ENCODE data around the gene TBXAS1. TPM values are rescaled to one million over a fixed set of nuclear protein-coding genes. Genes with fewer than 3 reads are reported as not detected.
A peak's percentile ranks its signal among the peaks of the same experiment; 100 is the strongest.

The TBXAS1 gene
- total RNA-seq, 2 experiments from 2014 or later: 5.5 to 6.0 TPM

DNA sequence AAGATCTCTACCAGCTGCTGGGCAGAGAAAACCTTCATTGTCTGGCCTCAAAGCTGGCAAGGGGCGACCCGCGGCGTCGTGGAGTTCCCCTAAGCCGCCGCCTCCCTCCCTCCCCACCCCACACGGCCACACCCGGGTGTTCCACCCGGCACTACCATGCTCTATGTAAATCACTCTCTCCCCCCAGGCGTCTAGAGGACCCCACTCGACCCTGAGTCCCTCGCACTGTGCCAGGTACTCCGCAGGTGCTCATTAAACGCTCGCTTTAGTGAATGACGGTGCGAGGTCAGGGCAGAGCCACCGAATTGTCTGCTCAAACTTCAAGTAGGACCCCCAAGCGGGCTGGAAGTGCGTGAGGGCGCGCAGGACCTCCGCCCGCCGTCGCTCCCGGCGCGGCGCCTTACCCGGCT, 233.1 kb downstream of the TBXAS1 start:
- H3K4me1 Mint-ChIP-seq (ENCODE audit: low read depth): peaks cover 61% of the 10 kb centered on the region
- CTCF ChIA-PET: interaction anchor here (1.1 kb wide), 1 partner anchor 115 kb away, joined by 3 read pairs; no protein-coding TSS in a partner anchor
- ATAC-seq (ENCODE audit: poor library complexity) (peak; percentile 59), DNase-seq (peak; percentile 20 to 85 (median 52))
- peak overlapping the region; percentile 70 for H3K27ac Mint-ChIP-seq
- H3K9me3 Mint-ChIP-seq: peaks cover 8% of the 10 kb centered on the region
- POLR2A ChIA-PET: interaction anchor here (0.8 to 4.5 kb wide), 4 partner anchors 27 to 284 kb away, joined by 3 to 36 read pairs (median 3); partner anchors contain the start of gene KDM7A
- peaks cover 49% of the 10 kb centered on the region for H3K4me1 ChIP-seq (ENCODE audit: insufficient read depth, low read length)
- H3K4me3 ChIP-seq (ENCODE audit: low read length): peak overlapping the region; percentile 71
- peak overlapping the region; percentile 85 for H3K4me3 Mint-ChIP-seq
- peaks cover 31% of the 10 kb centered on the region for H3K36me3 Mint-ChIP-seq (ENCODE audit: low read depth)
- H3K27me3 Mint-ChIP-seq: no peaks in the 10 kb centered on the region
- H3K27ac ChIP-seq (ENCODE audit: low read depth in 1 of 2, low read length in 2 of 2): peak overlapping the region; percentile 51 to 70
- peaks cover 0 to 8% of the 10 kb centered on the region in 2 experiments for H3K9me3 ChIP-seq (ENCODE audit: control insufficient read depth in 1 of 2, insufficient read depth in 1 of 2, low read length in 2 of 2)
- H3K27me3 ChIP-seq (ENCODE audit: control insufficient read depth in 1 of 2, insufficient read depth in 2 of 2, low read length in 2 of 2): no peaks in the 10 kb centered on the region
- TF ChIP-seq, protein P1, sequence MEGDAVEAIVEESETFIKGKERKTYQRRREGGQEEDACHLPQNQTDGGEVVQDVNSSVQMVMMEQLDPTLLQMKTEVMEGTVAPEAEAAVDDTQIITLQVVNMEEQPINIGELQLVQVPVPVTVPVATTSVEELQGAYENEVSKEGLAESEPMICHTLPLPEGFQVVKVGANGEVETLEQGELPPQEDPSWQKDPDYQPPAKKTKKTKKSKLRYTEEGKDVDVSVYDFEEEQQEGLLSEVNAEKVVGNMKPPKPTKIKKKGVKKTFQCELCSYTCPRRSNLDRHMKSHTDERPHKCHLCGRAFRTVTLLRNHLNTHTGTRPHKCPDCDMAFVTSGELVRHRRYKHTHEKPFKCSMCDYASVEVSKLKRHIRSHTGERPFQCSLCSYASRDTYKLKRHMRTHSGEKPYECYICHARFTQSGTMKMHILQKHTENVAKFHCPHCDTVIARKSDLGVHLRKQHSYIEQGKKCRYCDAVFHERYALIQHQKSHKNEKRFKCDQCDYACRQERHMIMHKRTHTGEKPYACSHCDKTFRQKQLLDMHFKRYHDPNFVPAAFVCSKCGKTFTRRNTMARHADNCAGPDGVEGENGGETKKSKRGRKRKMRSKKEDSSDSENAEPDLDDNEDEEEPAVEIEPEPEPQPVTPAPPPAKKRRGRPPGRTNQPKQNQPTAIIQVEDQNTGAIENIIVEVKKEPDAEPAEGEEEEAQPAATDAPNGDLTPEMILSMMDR (IDR thresholded peaks at IDR 0.05): no peak
- intact Hi-C loops (cut with DNase I, micrococcal nuclease): loop anchor here (2.0 to 10.0 kb wide), 7 partner anchors 113 to 1490 kb away; partner anchors contain the start of genes AGK (in 1 of the 2), MKRN1 (in 1 of the 2) and SLC37A3 (in 1 of the 2)
- H3K36me3 ChIP-seq (ENCODE audit: insufficient read depth, low read length): peaks cover 7% of the 10 kb centered on the region

DNA sequence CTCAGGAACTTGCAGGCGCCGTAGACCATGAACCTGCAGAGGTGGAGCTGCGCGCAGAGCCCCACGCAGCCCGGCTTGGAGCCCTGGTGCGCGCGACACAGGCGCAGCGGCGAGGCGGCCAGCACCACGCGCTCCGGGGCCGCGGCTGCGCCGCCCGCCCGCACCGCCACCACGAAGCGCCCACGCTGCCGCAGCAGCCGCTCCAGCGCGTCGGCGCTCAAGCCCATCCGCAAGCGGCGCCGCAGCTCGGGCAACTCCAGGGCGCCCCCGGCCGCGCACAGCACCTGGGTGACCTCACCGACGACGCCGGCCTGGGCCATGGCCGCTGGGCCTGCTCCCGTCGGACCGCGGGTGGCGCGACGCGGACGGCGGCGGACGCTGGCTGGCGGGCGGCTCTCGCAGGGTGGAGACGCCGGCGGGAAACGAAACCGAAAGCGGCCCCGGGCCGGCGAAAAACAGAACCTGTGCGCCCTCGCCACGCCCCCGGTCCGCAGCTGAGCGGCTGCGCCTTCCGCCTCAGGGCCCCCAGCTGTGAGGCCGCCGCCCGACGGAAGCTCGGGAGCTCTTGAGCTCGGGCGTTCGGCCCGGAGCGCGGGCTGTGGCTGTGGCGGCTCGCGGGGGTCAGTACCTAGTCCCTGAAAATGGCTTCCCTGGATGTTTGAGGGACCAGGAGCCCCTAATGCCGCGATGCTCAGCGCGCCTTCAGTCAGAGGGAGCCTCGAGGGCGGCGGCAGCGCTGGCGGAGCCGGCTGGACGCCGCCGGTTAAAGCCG, 233.7 kb downstream of the TBXAS1 start, which contains the start of gene PARP12:
TSS of gene PARP12 (minus strand) at position 424 of the 772 bp plus-strand sequence. CDS start at position 320, 104 bp downstream.
- TF ChIP-seq, protein P1 (IDR thresholded peaks at IDR 0.05): no peak
- ChIA-PET CTCF (interaction anchor here (0.8 to 1.1 kb wide), 2 partner anchors 23 to 115 kb away, joined by 3 read pairs; no protein-coding TSS in a partner anchor), POLR2A (interaction anchor here (0.6 to 4.5 kb wide), 11 partner anchors 8 to 1675 kb away, joined by 3 to 36 read pairs (median 3); partner anchors contain the start of genes KDM7A, LUC7L2 and SSBP1)
- Mint-ChIP-seq H3K4me3 (peak within 1 kb of the TSS; percentile 85), H3K27me3 (no peaks in the 10 kb centered on the region), H3K4me1 (ENCODE audit: low read depth) (peaks cover 55% of the 10 kb centered on the region), H3K9me3 (peaks cover 8% of the 10 kb centered on the region), H3K27ac (peak within 1 kb of the TSS; percentile 83), H3K36me3 (ENCODE audit: low read depth) (peaks cover 27% of the 10 kb centered on the region)
- intact Hi-C loops (cut with DNase I, micrococcal nuclease): loop anchor here (2.0 to 10.0 kb wide), 7 partner anchors 112 to 1490 kb away; partner anchors contain the start of genes AGK (in 1 of the 2), MKRN1 (in 1 of the 2) and SLC37A3 (in 1 of the 2)
- peaks cover 3 to 14% of the 10 kb centered on the region in 2 experiments for H3K9me3 ChIP-seq (ENCODE audit: control insufficient read depth in 1 of 2, insufficient read depth in 1 of 2, low read length in 2 of 2)
- peaks cover 49% of the 10 kb centered on the region for H3K4me1 ChIP-seq (ENCODE audit: insufficient read depth, low read length)
- ATAC-seq (ENCODE audit: poor library complexity) (peak; percentile 67), DNase-seq (peak; percentile 71 to 94 (median 86))
- peak within 1 kb of the TSS; percentile 67 to 82 for H3K27ac ChIP-seq (ENCODE audit: low read depth in 1 of 2, low read length in 2 of 2)
- no peaks in the 10 kb centered on the region for H3K27me3 ChIP-seq (ENCODE audit: control insufficient read depth in 1 of 2, insufficient read depth in 2 of 2, low read length in 2 of 2)
- peaks cover 2% of the 10 kb centered on the region for H3K36me3 ChIP-seq (ENCODE audit: insufficient read depth, low read length)
- peak within 1 kb of the TSS; percentile 71 for H3K4me3 ChIP-seq (ENCODE audit: low read length)

DNA sequence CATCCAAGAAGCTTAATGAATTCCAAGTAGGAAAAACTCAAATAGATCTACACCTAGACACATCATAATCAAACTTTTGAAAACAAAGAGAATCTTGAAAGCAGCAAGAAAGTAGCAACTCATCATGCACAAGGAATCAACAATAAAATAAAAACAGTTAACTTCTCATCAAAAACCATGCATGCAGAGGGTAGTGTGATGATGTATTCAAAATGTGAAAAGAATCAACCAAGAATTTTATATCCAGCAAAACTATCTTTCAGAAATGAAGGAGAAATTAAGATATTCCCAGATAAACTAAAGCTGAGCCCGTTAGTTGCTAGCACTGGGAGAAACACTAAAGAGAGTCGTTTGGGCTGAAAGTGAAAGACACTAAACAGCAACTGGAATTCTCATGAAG, 238.0 kb downstream of the TBXAS1 start:
- POLR2A ChIA-PET: no interaction called here

More for the DNA sequence above, 238.0 kb downstream of the TBXAS1 start:
- H3K27me3 Mint-ChIP-seq: peaks cover 2% of the 10 kb centered on the region
- ATAC-seq (ENCODE audit: poor library complexity) (no peak), DNase-seq (no peak)
- Histone ChIP-seq H3K36me3 (ENCODE audit: insufficient read depth, low read length) (no peaks in the 10 kb centered on the region), H3K27ac (ENCODE audit: low read depth in 1 of 2, low read length in 2 of 2) (no peak overlapping the region), H3K4me1 (ENCODE audit: insufficient read depth, low read length) (peaks cover 17% of the 10 kb centered on the region), H3K4me3 (ENCODE audit: low read length) (no peak overlapping the region), H3K27me3 (ENCODE audit: control insufficient read depth in 1 of 2, insufficient read depth in 2 of 2, low read length in 2 of 2) (no peaks in the 10 kb centered on the region), H3K9me3 (ENCODE audit: control insufficient read depth in 1 of 2, insufficient read depth in 1 of 2, low read length in 2 of 2) (peaks cover 4 to 14% of the 10 kb centered on the region in 2 experiments)
- peaks cover 24% of the 10 kb centered on the region for H3K4me1 Mint-ChIP-seq (ENCODE audit: low read depth)
- H3K9me3 Mint-ChIP-seq: peaks cover 8% of the 10 kb centered on the region
- TF ChIP-seq, protein P1 (IDR thresholded peaks at IDR 0.05): no peak
- H3K4me3 Mint-ChIP-seq: no peak overlapping the region
- intact Hi-C loops (cut with DNase I, micrococcal nuclease): loop anchor here in 1 of 2 experiments (10.0 kb wide), 1 partner anchor 408 kb away; the partner anchor contains the start of gene MKRN1
- peaks cover 22% of the 10 kb centered on the region for H3K36me3 Mint-ChIP-seq (ENCODE audit: low read depth)
- no peak overlapping the region for H3K27ac Mint-ChIP-seq
- CTCF ChIA-PET: no interaction called here
